Measurements from ENCODE around the gene KLF13. TPM values are rescaled to one million over a fixed set of nuclear protein-coding genes. Genes with fewer than 3 reads are reported as not detected.
A peak's percentile ranks its signal among the peaks of the same experiment; 100 is the strongest.

KLF13 gene
- total RNA-seq, 1 experiment from 2014 or later = 78.6 TPM

DNA sequence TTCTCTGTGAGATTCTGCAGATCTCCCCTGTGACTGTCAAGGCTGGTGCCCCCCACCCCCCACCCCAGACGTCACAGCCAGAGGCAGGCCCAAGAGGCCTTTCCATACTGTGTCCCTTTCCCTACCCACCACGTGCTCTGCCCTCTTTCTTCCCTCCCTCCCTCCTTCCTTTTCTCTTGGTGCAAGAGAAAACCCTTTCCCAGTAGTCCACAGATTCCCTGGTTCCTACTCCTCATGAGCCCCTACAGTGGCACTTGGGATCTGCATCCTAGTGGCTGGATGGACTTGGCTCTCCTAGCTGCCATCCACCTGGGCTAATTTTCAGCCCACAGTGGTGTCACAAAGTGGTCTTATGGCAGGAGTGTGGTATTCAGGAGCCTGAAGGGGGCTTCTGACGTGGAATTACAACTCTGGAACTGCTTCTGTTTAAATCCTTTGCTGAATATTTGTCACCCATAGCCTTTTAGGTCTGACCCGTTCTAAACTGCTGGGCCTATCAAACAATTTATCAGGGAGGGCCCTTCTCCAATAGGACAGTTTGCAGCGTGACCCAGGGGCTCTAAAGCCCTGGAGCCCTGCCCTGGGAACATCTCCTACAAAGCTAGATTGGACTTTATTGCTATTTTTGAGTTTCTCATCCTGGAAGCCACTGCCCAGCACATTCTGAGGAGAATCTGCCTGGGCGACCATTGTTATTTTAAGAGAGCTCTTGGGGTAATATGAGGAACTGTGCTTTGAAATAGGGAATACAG lies 35.3 kb downstream of the KLF13 start:
- BruUV-seq (replicated peaks) = no TSS peak
- ChIA-PET POLR2A (no interaction called here), CTCF (no interaction called here)
- in situ Hi-C loops (cut with HindIII; ENCODE audit: low pct_unique_long_range_greater_than_20kb, low sequenced_read_pairs) = no loop called here
- no peak overlapping the region for H3K4me3 ChIP-seq (ENCODE audit: low read depth in 2 of 2, low read length in 2 of 2)
- no peak for TF ChIP-seq CTCF (IDR thresholded peaks at IDR 0.05)
- TF ChIP-seq TCF7L2 (IDR thresholded peaks at IDR 0.05; ENCODE audit: low read depth, low read length) = no peak
- TF ChIP-seq POLR2AphosphoS5 (IDR thresholded peaks at IDR 0.05; ENCODE audit: low read depth, low read length) = no peak
- TF ChIP-seq SIN3A (IDR thresholded peaks at IDR 0.05; ENCODE audit: borderline replicate concordance, insufficient read depth, low read depth, low read length) = no peak
- TF ChIP-seq REST (IDR thresholded peaks at IDR 0.05; ENCODE audit: insufficient read depth in 1 of 2, low read depth in 2 of 2, low read length in 1 of 2) = no peak
- ATAC-seq (peak; percentile 49), DNase-seq (ENCODE audit: low read depth, low spot score) (no peak)
- peaks cover 13% of the 10 kb centered on the region for H3K4me1 ChIP-seq (ENCODE audit: control insufficient read depth, insufficient read depth, low read length)
- H3K9me3 ChIP-seq (ENCODE audit: control insufficient read depth, insufficient read depth, low read depth, low read length) = no peaks in the 10 kb centered on the region
- intact Hi-C loops (cut with micrococcal nuclease; ENCODE audit: unreplicated experiment) = no loop called here
- no peaks in the 10 kb centered on the region for H3K36me3 ChIP-seq (ENCODE audit: control insufficient read depth, insufficient read depth, low read length)
- no peak overlapping the region for H3K27ac ChIP-seq (ENCODE audit: low read length)
- no peaks in the 10 kb centered on the region for H3K27me3 ChIP-seq (ENCODE audit: control insufficient read depth, insufficient read depth, low read length)

GRCh38 chr15:31362886-31363285 lies 36.3 kb downstream of the KLF13 start:
- Histone ChIP-seq H3K27me3 (ENCODE audit: control insufficient read depth, insufficient read depth, low read length) (no peaks in the 10 kb centered on the region), H3K9me3 (ENCODE audit: control insufficient read depth, insufficient read depth, low read depth, low read length) (no peaks in the 10 kb centered on the region), H3K4me3 (ENCODE audit: low read depth in 2 of 2, low read length in 2 of 2) (no peak overlapping the region), H3K4me1 (ENCODE audit: control insufficient read depth, insufficient read depth, low read length) (peaks cover 13% of the 10 kb centered on the region), H3K27ac (ENCODE audit: low read length) (no peak overlapping the region), H3K36me3 (ENCODE audit: control insufficient read depth, insufficient read depth, low read length) (no peaks in the 10 kb centered on the region)
- TF ChIP-seq SIN3A (IDR thresholded peaks at IDR 0.05; ENCODE audit: borderline replicate concordance, insufficient read depth, low read depth, low read length) (no peak), POLR2AphosphoS5 (IDR thresholded peaks at IDR 0.05; ENCODE audit: low read depth, low read length) (no peak), CTCF (IDR thresholded peaks at IDR 0.05) (no peak), REST (IDR thresholded peaks at IDR 0.05; ENCODE audit: insufficient read depth in 1 of 2, low read depth in 2 of 2, low read length in 1 of 2) (no peak), TCF7L2 (IDR thresholded peaks at IDR 0.05; ENCODE audit: low read depth, low read length) (no peak)
- ChIA-PET CTCF (no interaction called here), POLR2A (no interaction called here)
- in situ Hi-C loops (cut with HindIII; ENCODE audit: low pct_unique_long_range_greater_than_20kb, low sequenced_read_pairs) = no loop called here
- ATAC-seq (no peak), DNase-seq (ENCODE audit: low read depth, low spot score) (no peak)
- intact Hi-C loops (cut with micrococcal nuclease; ENCODE audit: unreplicated experiment) = no loop called here
- BruUV-seq (replicated peaks) = no TSS peak
